ENCODE measurements around the gene ZNF536. TPM values are rescaled to one million over a fixed set of nuclear protein-coding genes. Genes with fewer than 3 reads are reported as not detected.

Gene ZNF536
- total and polyA plus RNA-seq, 9 donors, result 1.9 to 7.0 (median 2.9) TPM

GRCh38 chr19:30555791-30556110 is 183.6 kb downstream of the ZNF536 start:
- DNase-seq, result no peak
- Histone ChIP-seq H3K9me3 (replicated peaks; ENCODE audit: control insufficient read depth, low read depth, low read length) (no peaks in the 10 kb centered on the region), H3K4me1 (ENCODE audit: control insufficient read depth, insufficient read depth, low read length) (peaks cover 23% of the 10 kb centered on the region), H3K4me3 (ENCODE audit: low read length) (no peak overlapping the region), H3K36me3 (ENCODE audit: control insufficient read depth, insufficient read depth, low read length) (no peaks in the 10 kb centered on the region), H3K27ac (ENCODE audit: low read length) (no peak overlapping the region), H3K27me3 (ENCODE audit: control insufficient read depth, insufficient read depth, low read length) (peaks cover 9% of the 10 kb centered on the region)
- 71% methylated on average over 1 of the region's 1 CpG for WGBS (ENCODE audit: insufficient coverage)

- Histone ChIP-seq H3K4me1 (ENCODE audit: control insufficient read depth, insufficient read depth, low read length) (peaks cover 23% of the 10 kb centered on the region), H3K36me3 (ENCODE audit: control insufficient read depth, insufficient read depth, low read length) (no peaks in the 10 kb centered on the region), H3K27ac (ENCODE audit: low read length) (no peak overlapping the region), H3K27me3 (ENCODE audit: control insufficient read depth, insufficient read depth, low read length) (peaks cover 10% of the 10 kb centered on the region), H3K9me3 (replicated peaks; ENCODE audit: control insufficient read depth, low read depth, low read length) (no peaks in the 10 kb centered on the region), H3K4me3 (ENCODE audit: low read length) (no peak overlapping the region)
- DNase-seq, result peak; percentile 11
- 54% methylated on average over 2 of the region's 6 CpGs for whole genome bisulfite sequencing (ENCODE audit: insufficient coverage)
Measured at GRCh38 chr19:30556230-30556711, 184.1 kb downstream of the ZNF536 start.

DNA sequence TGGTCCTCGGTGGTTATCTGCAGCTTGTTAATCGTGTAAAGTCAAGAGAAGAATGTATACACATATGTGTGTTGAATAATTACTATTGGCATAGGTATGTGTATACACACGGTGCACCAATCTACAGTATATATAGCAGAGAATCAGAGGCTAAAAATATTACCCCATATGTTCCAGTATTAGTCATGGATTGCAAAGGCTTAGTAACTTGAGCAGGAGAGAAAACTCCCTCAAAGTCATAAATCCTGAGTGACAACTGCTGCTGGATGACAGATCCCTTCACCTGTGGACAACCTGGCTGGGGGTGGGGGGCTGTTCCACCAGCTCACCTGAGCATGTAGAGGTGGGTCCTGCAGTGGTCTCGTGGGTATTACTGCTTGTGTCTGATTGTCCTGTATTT is 185.0 kb downstream of the ZNF536 start:
- DNase-seq, result peak; percentile 47
- Histone ChIP-seq H3K27ac (ENCODE audit: low read length) (no peak overlapping the region), H3K9me3 (replicated peaks; ENCODE audit: control insufficient read depth, low read depth, low read length) (no peaks in the 10 kb centered on the region), H3K4me3 (ENCODE audit: low read length) (no peak overlapping the region), H3K27me3 (ENCODE audit: control insufficient read depth, insufficient read depth, low read length) (peaks cover 13% of the 10 kb centered on the region), H3K4me1 (ENCODE audit: control insufficient read depth, insufficient read depth, low read length) (peaks cover 19% of the 10 kb centered on the region), H3K36me3 (ENCODE audit: control insufficient read depth, insufficient read depth, low read length) (no peaks in the 10 kb centered on the region)
- no CpG with 5 or more reads among the region's 4 CpGs for WGBS (ENCODE audit: insufficient coverage)

DNA sequence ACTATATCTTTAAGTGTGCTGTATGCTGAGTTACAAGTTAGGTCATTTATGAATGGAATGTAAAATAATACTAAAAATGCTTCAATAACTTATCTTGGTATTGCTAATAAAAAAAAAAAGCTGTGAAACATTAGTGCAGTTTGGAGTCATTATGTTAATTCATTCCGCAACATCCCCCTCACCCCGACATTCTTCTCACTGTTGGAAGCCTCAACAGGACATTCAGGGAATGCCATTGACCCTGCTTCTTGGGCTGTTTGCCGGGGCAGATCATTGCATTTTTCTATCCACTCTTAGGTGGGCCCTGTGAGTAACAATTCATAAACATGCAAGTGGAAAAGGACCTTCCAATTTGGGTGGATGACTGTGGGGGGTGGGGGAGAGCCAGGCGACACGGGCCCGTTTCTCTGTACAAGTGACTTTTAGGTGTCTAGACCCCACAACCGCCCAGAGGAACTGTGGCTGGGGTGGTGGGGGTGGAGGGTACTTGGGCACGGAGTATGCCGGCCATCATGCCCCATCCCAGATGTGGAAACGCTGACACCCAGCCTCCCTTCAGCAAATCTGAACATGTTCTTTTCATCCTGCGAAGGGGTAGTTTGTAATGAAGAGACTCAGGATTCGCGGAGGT is 185.9 kb downstream of the ZNF536 start:
- peaks cover 19% of the 10 kb centered on the region for H3K4me1 ChIP-seq (ENCODE audit: control insufficient read depth, insufficient read depth, low read length)
- no peak for DNase-seq
- no peaks in the 10 kb centered on the region for H3K36me3 ChIP-seq (ENCODE audit: control insufficient read depth, insufficient read depth, low read length)
- no peaks in the 10 kb centered on the region for H3K9me3 ChIP-seq (replicated peaks; ENCODE audit: control insufficient read depth, low read depth, low read length)
- H3K4me3 ChIP-seq (ENCODE audit: low read length), result no peak overlapping the region
- WGBS (ENCODE audit: insufficient coverage), result 100% methylated on average over 1 of the region's 13 CpGs
- no peak overlapping the region for H3K27ac ChIP-seq (ENCODE audit: low read length)
- peaks cover 13% of the 10 kb centered on the region for H3K27me3 ChIP-seq (ENCODE audit: control insufficient read depth, insufficient read depth, low read length)

DNA sequence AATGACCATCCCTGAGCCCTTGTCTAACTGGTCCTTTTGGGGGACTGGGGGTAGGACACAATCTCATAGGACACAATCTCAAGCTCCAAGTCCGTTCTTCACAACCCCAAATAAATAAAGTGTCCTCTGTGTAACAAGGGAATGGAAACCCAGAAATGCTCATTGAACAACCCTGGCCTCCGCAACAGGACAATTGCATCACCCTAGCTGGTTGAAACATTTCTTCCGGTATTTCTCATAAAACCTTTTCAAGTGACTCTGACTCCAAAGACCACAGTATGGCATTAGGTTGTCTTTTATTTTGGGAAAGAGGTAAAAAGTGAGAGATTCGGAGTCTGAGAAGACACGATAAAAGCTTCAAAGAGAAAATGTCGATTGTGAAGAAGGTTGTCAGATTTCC is 186.6 kb downstream of the ZNF536 start:
- Histone ChIP-seq H3K27me3 (ENCODE audit: control insufficient read depth, insufficient read depth, low read length) (peaks cover 13% of the 10 kb centered on the region), H3K4me1 (ENCODE audit: control insufficient read depth, insufficient read depth, low read length) (peaks cover 19% of the 10 kb centered on the region), H3K4me3 (ENCODE audit: low read length) (no peak overlapping the region), H3K9me3 (replicated peaks; ENCODE audit: control insufficient read depth, low read depth, low read length) (no peaks in the 10 kb centered on the region), H3K36me3 (ENCODE audit: control insufficient read depth, insufficient read depth, low read length) (no peaks in the 10 kb centered on the region), H3K27ac (ENCODE audit: low read length) (no peak overlapping the region)
- DNase-seq, result no peak
- WGBS (ENCODE audit: insufficient coverage), result 95% methylated on average over 4 of the region's 6 CpGs

- 58% methylated on average over 9 of the region's 9 CpGs for WGBS (ENCODE audit: insufficient coverage)
- H3K27me3 ChIP-seq (ENCODE audit: control insufficient read depth, insufficient read depth, low read length), result peaks cover 13% of the 10 kb centered on the region
Measured at GRCh38 chr19:30559446-30559845, 187.3 kb downstream of the ZNF536 start.

DNA sequence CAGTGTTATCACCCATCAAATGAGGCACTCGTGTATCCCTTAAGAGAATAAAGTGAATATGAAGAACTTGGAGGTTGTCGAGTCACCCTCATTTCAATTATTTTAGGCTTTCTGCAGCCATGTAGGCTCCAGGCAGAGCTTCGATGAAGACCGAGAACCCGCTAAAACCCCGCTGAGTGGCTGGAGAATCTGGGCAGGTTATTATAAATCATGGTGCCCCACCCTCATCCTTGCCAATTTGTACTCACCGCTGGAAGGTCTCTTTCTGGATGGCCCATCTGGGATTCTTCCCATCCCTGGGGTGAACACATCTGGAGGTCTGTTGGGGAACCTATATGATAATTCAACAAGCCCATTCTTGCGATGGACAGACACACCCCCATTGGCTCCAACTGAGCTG is 190.8 kb downstream of the ZNF536 start:
- Histone ChIP-seq H3K27me3 (ENCODE audit: control insufficient read depth, insufficient read depth, low read length) (peaks cover 15% of the 10 kb centered on the region), H3K4me3 (ENCODE audit: low read length) (no peak overlapping the region), H3K9me3 (replicated peaks; ENCODE audit: control insufficient read depth, low read depth, low read length) (no peaks in the 10 kb centered on the region), H3K27ac (ENCODE audit: low read length) (no peak overlapping the region), H3K4me1 (ENCODE audit: control insufficient read depth, insufficient read depth, low read length) (peaks cover 9% of the 10 kb centered on the region), H3K36me3 (ENCODE audit: control insufficient read depth, insufficient read depth, low read length) (no peaks in the 10 kb centered on the region)
- WGBS (ENCODE audit: insufficient coverage), result 80% methylated on average over 1 of the region's 8 CpGs
- DNase-seq, result no peak

More at GRCh38 chr19:30559446-30559845, 187.3 kb downstream of the ZNF536 start:
- Histone ChIP-seq H3K4me1 (ENCODE audit: control insufficient read depth, insufficient read depth, low read length) (peaks cover 19% of the 10 kb centered on the region), H3K36me3 (ENCODE audit: control insufficient read depth, insufficient read depth, low read length) (no peaks in the 10 kb centered on the region), H3K27ac (ENCODE audit: low read length) (no peak overlapping the region), H3K4me3 (ENCODE audit: low read length) (no peak overlapping the region), H3K9me3 (replicated peaks; ENCODE audit: control insufficient read depth, low read depth, low read length) (no peaks in the 10 kb centered on the region)
- no peak for DNase-seq

DNA sequence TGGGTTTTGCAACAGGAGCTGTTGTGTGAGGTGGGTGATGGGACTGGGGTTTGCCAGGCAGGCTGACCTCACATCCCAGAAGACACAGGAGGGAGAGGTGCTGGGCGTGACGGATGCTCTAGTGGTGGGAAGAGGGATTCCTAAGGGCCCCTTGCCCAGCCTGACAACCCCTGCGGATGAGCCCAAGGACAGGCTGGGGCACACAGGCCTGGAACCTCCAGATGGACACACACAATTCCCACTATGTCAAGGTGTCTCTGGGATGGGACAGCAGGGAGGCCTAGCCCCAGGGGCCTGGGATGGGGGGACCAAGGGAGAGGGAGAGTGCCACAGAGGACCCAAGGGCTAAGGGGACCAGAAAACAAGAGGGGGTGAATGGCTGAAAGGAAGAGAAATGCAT is 191.5 kb downstream of the ZNF536 start:
- WGBS (ENCODE audit: insufficient coverage), result 80% methylated on average over 1 of the region's 3 CpGs
- Histone ChIP-seq H3K4me1 (ENCODE audit: control insufficient read depth, insufficient read depth, low read length) (peaks cover 9% of the 10 kb centered on the region), H3K9me3 (replicated peaks; ENCODE audit: control insufficient read depth, low read depth, low read length) (no peaks in the 10 kb centered on the region), H3K36me3 (ENCODE audit: control insufficient read depth, insufficient read depth, low read length) (no peaks in the 10 kb centered on the region), H3K27ac (ENCODE audit: low read length) (no peak overlapping the region), H3K27me3 (ENCODE audit: control insufficient read depth, insufficient read depth, low read length) (peaks cover 12% of the 10 kb centered on the region), H3K4me3 (ENCODE audit: low read length) (no peak overlapping the region)
- no peak for DNase-seq

- H3K4me3 ChIP-seq (ENCODE audit: low read length), result no peak overlapping the region
- H3K27me3 ChIP-seq (ENCODE audit: control insufficient read depth, insufficient read depth, low read length), result peaks cover 9% of the 10 kb centered on the region
- peak; percentile 16 for DNase-seq
- H3K9me3 ChIP-seq (replicated peaks; ENCODE audit: control insufficient read depth, low read depth, low read length), result no peaks in the 10 kb centered on the region
- WGBS (ENCODE audit: insufficient coverage), result 43% methylated on average over 5 of the region's 11 CpGs
- no peaks in the 10 kb centered on the region for H3K36me3 ChIP-seq (ENCODE audit: control insufficient read depth, insufficient read depth, low read length)
- H3K4me1 ChIP-seq (ENCODE audit: control insufficient read depth, insufficient read depth, low read length), result peaks cover 9% of the 10 kb centered on the region
- H3K27ac ChIP-seq (ENCODE audit: low read length), result no peak overlapping the region
Measured at GRCh38 chr19:30564551-30565011, 192.4 kb downstream of the ZNF536 start.

DNA sequence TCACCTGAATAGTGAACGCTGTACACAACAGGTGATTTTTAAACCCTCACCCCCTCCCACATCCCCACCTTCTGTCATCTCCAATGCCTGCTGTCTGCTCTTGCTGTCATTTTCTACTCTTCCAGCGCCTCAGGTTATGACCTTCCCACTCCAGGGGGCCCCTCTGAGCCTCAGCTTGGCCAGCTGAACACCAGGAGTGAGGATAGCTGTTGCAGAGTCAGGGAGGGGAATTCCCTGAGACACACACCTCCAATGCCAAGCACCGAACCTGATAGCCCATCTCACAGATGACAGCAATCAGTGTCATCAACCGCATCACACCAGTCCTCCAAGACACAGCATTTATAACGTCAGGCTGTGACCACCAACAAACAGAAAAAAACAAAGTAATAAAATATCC is 193.5 kb downstream of the ZNF536 start:
- no peak for DNase-seq
- Histone ChIP-seq H3K36me3 (ENCODE audit: control insufficient read depth, insufficient read depth, low read length) (no peaks in the 10 kb centered on the region), H3K27me3 (ENCODE audit: control insufficient read depth, insufficient read depth, low read length) (peaks cover 6% of the 10 kb centered on the region), H3K4me1 (ENCODE audit: control insufficient read depth, insufficient read depth, low read length) (peaks cover 11% of the 10 kb centered on the region), H3K4me3 (ENCODE audit: low read length) (no peak overlapping the region), H3K27ac (ENCODE audit: low read length) (no peak overlapping the region), H3K9me3 (replicated peaks; ENCODE audit: control insufficient read depth, low read depth, low read length) (no peaks in the 10 kb centered on the region)
- WGBS (ENCODE audit: insufficient coverage), result 100% methylated on average over 1 of the region's 5 CpGs
